Activated T-cell treated with anti-CD3 and anti-CD28 coated beads, Interleukin-2, amount 50 U/mL, for 24 hours (primary cell): Measurements from ENCODE around the gene SOBP.

Source experiments
- DNase-seq: peaks from one replicate; pipeline ENCODE4 v3.0.0-alpha.2; 2020
- H3K27ac Mint-ChIP-seq: 2 replicates; pipeline ENCODE4 v1.8.0; 2020; ENCODE audit warnings: mild to moderate bottlenecking, mixed read lengths
- H3K27me3 Mint-ChIP-seq: 2 replicates; pipeline ENCODE4 v1.8.0; 2020; ENCODE audit warnings: mixed read lengths
- H3K36me3 Mint-ChIP-seq: 2 replicates; pipeline ENCODE4 v1.8.0; 2020; ENCODE audit warnings: low read depth, mixed read lengths
- H3K4me1 Mint-ChIP-seq: 2 replicates; pipeline ENCODE4 v1.8.0; 2020; ENCODE audit warnings: low read depth, mixed read lengths
- H3K4me3 Mint-ChIP-seq: 2 replicates; pipeline ENCODE4 v1.8.0; 2020; ENCODE audit warnings: mild to moderate bottlenecking, moderate library complexity, mixed read lengths
- H3K9me3 Mint-ChIP-seq: 2 replicates; pipeline ENCODE4 v1.8.0; 2020; ENCODE audit warnings: mixed read lengths

Gene SOBP

DNA sequence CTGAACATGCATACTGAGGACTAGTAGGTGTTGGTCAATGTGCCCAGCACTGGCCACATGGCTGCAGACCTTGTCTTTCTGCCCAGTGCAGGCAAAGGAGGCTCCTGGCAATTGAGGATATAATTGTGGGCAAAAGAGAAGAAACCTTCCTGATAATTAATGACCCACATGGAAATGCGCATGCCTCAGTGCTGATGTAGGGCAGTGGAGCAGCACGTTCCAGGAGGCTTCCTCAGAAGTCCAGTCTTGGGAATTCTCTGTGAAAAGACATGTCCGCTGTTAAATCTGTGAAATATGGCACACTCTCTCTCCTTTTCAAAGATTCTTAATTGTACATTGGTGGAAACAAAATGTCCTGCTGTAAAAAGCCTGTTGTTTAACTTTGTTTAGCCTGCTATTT, 34.7 kb downstream of the SOBP start:
- no peak for DNase-seq
- Mint-ChIP-seq H3K36me3 (no peaks in the 10 kb centered on the region), H3K4me3 (no peak overlapping the region), H3K9me3 (no peaks in the 10 kb centered on the region), H3K4me1 (no peaks in the 10 kb centered on the region), H3K27me3 (no peaks in the 10 kb centered on the region), H3K27ac (no peak overlapping the region)

DNA sequence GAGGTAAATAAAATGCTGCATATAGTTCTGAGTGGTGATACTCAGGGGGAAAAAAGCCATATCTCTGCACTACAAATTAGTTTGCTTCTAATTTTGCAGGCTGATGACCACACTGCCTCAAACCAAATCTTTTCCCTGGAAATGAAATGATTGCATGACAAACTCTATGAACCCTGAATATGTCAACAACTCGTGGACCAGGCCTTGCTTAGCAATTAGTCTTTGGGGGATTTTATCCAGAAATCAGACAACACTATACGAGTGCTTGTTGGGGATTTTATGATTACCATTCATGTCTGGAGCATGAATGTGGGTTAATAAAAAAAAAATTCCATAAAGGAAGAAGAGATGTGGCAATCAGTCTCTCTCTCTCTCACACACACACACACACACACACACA, 42.0 kb downstream of the SOBP start:
- Mint-ChIP-seq H3K27me3 (no peaks in the 10 kb centered on the region), H3K4me1 (no peaks in the 10 kb centered on the region), H3K27ac (no peak overlapping the region), H3K9me3 (no peaks in the 10 kb centered on the region), H3K4me3 (no peak overlapping the region), H3K36me3 (no peaks in the 10 kb centered on the region)
- DNase-seq = no peak

DNA sequence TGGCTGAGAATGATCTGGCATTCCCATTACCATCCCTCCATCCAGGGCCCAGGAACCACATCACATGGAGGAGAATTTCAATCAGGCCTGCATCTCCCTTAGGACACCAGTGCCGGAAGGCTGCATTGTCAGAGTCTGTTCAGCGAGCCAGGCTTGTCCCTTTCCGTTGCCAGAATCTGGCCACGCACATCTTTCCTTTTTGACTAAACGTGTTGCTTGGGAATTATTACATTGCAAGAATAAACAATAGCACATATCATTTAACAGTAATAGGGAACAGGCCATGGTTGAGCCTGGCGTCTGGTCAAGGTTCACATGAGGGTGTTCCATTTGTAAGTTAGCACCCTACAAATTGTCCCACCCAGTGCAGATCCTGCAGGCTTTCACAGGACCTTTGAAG, 42.8 kb downstream of the SOBP start:
- no peaks in the 10 kb centered on the region for H3K4me1 Mint-ChIP-seq
- no peak for DNase-seq
- H3K4me3 Mint-ChIP-seq = no peak overlapping the region
- H3K27ac Mint-ChIP-seq = no peak overlapping the region
- no peaks in the 10 kb centered on the region for H3K27me3 Mint-ChIP-seq
- no peaks in the 10 kb centered on the region for H3K9me3 Mint-ChIP-seq
- H3K36me3 Mint-ChIP-seq = no peaks in the 10 kb centered on the region

DNA sequence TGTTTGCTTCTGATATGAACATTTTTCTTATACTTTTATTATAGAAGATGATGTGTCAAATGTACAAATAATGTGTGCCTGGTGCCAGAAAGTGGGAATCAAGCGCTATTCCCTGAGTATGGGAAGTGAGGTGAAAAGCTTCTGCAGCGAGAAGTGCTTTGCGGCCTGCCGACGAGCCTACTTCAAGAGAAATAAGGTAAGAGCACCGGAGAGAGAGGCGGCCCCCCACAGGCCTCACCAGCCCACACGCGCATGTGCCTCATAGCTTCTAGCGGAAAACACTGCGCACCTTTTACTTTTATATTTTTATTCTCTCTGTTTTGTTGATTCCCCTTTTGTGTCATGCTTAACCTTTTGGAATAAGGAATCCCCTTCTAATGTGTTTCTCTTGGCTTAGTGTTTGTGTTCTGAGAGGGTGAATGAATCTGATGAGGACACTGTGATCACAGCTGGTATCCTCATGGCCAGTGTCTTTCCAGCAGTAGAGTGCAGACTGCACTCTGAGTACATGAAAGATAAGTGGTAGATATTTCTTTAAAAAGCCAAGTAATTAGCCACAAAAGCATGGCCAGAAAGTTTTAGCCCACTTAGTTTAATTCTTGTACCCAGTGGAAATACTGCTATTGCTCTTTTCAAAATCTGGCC, 43.6 kb downstream of the SOBP start:
- no peak overlapping the region for H3K4me3 Mint-ChIP-seq
- no peaks in the 10 kb centered on the region for H3K9me3 Mint-ChIP-seq
- no peak for DNase-seq
- no peaks in the 10 kb centered on the region for H3K27me3 Mint-ChIP-seq
- no peaks in the 10 kb centered on the region for H3K4me1 Mint-ChIP-seq
- H3K27ac Mint-ChIP-seq = no peak overlapping the region
- H3K36me3 Mint-ChIP-seq = no peaks in the 10 kb centered on the region

DNA sequence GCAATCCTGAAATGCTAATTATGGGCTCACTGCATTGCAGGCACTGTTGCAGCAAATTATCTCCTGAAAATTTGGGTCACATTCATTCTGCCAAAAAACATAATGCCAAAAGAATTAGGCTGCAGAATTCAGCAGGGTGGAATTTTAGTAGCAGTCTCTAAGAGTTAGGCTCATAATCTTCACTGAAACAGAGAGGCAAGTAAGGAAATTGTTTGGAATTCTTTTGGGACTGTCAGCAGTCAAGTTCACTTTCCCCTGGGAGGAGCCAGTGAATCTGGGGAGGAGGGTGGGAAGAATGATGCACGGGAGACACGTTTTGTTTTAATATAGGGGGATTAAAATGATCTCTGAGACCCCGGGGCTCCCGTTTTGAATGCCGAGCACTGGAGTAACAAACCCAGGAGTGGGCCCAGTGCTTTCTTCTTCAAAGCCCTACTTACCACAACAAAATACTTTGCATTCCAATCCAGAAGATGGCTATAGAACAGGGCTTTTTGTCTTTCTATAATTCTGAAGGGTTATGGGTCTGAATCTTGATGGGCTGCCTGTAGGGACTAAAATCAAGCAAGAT, 44.7 kb downstream of the SOBP start:
- H3K9me3 Mint-ChIP-seq = no peaks in the 10 kb centered on the region
- no peaks in the 10 kb centered on the region for H3K4me1 Mint-ChIP-seq
- no peak for DNase-seq
- H3K36me3 Mint-ChIP-seq = no peaks in the 10 kb centered on the region
- H3K4me3 Mint-ChIP-seq = no peak overlapping the region
- no peak overlapping the region for H3K27ac Mint-ChIP-seq
- peaks cover 3% of the 10 kb centered on the region for H3K27me3 Mint-ChIP-seq

DNA sequence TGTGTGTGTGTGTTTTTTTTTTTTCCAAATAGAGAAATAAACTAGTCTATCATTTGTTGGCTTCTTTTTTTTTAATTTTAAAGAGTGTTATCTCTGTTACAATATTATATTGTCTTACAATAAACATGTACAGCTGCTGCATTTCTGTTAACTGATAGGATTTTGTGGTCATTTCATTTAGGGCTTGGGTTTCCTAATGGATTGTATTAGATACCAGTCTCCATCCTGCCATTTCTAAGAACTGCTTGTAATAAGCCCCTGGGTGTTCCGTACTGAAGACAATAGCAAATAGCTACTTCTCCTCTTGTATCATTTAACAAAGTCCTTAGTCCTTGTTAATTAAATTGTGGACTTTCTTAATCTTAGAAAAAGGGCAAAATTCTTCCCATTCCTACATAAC, 45.7 kb downstream of the SOBP start:
- no peak for DNase-seq
- H3K4me3 Mint-ChIP-seq = no peak overlapping the region
- no peaks in the 10 kb centered on the region for H3K9me3 Mint-ChIP-seq
- H3K4me1 Mint-ChIP-seq = no peaks in the 10 kb centered on the region
- H3K27me3 Mint-ChIP-seq = peaks cover 3% of the 10 kb centered on the region
- H3K36me3 Mint-ChIP-seq = no peaks in the 10 kb centered on the region
- H3K27ac Mint-ChIP-seq = no peak overlapping the region

DNA sequence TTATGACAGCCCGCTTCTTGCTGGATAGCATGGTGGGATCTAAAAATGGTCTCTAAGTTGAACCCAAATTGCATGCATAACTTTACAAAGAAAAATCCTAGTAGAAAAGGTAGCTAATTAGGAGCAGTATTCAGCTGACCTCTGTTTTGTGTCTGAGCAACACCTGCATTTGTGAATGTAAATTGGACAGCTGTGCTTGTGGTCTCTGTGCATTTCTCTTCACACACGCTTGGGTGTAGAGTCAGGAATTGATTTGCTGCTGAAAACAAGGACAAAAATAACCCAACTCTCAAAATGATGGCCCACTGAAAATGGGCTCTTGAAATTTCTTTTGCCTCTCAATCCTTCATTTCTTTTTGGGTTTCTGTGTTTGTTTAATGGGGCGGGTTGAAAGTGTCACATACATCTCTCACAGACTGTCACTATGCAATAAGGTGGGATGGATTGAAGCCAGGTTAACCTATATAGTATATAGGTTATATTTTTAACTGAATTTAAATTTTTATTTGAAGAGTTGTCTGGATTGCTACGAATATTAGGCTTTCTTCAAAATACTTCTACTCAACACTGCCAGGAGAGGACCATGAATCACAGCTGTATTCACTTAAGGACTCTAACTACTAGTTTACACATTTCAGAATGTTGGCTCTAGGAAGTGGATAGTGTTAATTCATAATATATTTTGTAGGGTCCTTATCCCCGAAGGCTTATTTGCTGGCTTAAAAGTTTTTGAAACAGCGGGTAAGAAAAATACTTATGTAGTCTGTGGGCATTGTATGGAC, 46.5 kb downstream of the SOBP start:
- no peak for DNase-seq
- Mint-ChIP-seq H3K4me1 (no peaks in the 10 kb centered on the region), H3K4me3 (no peak overlapping the region), H3K9me3 (no peaks in the 10 kb centered on the region), H3K27me3 (peaks cover 3% of the 10 kb centered on the region), H3K36me3 (no peaks in the 10 kb centered on the region), H3K27ac (no peak overlapping the region)

DNA sequence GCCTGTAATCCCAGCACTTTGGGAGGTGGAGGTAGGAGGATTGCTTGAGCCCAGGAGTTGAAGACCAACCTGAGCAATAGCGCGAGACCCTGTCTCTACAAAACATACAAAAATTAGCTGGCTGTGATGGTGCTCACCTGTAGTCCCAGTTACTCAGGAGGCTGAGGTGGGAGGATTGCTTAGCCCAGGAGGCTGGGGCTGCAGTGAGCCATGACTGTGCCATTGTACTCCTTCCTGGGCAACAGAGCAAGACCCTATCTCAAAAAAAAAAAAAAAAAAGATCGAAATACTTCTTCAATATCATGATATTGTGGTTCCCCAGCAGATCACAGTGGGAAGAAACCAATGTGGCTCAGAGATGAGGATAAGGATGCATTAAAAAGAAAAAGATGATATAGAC, 47.6 kb downstream of the SOBP start:
- Mint-ChIP-seq H3K9me3 (no peaks in the 10 kb centered on the region), H3K36me3 (no peaks in the 10 kb centered on the region), H3K27ac (no peak overlapping the region), H3K4me1 (no peaks in the 10 kb centered on the region), H3K4me3 (no peak overlapping the region), H3K27me3 (peaks cover 3% of the 10 kb centered on the region)
- DNase-seq = no peak

DNA sequence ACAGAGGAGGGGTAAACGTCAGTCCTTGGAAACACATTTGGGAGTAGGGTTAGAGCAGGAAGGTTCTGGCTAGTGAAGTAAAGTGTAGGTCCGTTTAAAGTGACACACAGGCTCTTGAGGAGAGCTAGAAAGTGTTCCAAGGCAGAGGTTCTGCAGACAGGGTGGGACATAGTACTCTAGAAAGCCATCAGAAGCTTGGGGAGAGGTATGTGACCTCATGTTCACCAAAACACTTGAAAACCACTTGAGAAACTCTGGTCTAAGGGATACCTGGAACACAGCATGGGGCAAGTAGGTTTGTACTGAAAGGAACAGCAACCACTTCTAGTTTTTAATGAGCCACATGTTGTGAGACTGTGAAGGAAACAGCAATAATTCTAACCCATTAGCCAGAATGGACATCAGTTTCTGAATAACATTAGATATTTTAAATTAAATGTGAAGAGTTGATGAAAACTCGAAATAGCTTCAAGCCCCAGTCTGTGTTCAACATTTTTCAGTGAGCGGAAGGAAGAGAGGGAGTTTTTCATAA, 49.0 kb downstream of the SOBP start:
- Mint-ChIP-seq H3K4me3 (no peak overlapping the region), H3K27me3 (peaks cover 11% of the 10 kb centered on the region), H3K9me3 (no peaks in the 10 kb centered on the region), H3K36me3 (no peaks in the 10 kb centered on the region), H3K27ac (no peak overlapping the region), H3K4me1 (no peaks in the 10 kb centered on the region)
- DNase-seq = no peak

DNA sequence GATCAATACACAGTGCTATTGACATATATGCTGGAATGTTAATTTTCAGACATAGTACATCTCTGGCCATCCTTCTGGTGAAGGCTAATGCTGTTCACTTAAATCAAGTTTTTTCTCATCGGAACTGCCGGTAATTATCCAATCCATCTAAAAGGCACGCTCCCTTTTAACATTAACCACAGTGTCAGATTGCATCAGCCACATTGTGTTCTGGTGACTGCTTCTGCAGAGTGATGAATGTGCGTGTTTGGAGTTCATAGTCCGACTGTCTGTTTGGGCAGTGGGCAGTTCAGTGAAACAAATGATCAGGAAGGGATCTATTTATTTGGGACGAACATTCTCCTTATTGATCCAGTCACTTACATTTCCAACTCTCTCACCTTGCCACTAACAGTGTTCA, 49.5 kb downstream of the SOBP start:
- no peaks in the 10 kb centered on the region for H3K4me1 Mint-ChIP-seq
- no peaks in the 10 kb centered on the region for H3K9me3 Mint-ChIP-seq
- H3K36me3 Mint-ChIP-seq = no peaks in the 10 kb centered on the region
- H3K4me3 Mint-ChIP-seq = no peak overlapping the region
- DNase-seq = no peak
- H3K27ac Mint-ChIP-seq = no peak overlapping the region
- peaks cover 14% of the 10 kb centered on the region for H3K27me3 Mint-ChIP-seq

DNA sequence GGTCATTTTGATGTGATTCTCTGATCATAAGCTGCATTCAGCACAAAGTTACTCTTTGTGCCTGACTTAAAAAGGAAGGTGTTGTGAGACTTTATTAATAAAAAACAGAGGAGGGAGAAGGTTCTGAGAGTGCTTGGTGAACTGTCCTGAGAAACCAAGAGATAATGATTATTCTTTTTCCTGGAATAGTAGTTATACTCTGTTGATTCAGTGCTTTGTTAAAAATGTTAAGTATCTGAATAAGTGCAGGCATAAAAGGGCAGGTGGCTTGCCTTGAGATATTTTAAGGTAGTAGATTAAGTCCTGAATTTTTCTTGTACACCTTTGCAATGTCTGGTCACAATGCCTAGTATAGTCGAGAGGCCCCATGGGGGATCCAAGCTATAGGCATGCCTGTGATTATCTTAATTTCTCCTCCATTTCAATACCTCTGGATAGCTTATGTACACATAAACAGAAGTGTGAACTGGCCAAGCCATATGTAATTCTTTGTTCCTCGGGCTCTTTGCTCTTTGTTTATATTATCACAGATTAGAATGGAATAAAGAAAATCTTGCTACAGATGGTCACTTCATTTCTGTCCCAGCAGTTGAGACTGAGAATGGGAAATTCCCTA, 50.0 kb downstream of the SOBP start:
- no peak for DNase-seq
- Mint-ChIP-seq H3K9me3 (no peaks in the 10 kb centered on the region), H3K27me3 (peaks cover 14% of the 10 kb centered on the region), H3K27ac (no peak overlapping the region), H3K4me1 (no peaks in the 10 kb centered on the region), H3K36me3 (no peaks in the 10 kb centered on the region), H3K4me3 (no peak overlapping the region)

DNA sequence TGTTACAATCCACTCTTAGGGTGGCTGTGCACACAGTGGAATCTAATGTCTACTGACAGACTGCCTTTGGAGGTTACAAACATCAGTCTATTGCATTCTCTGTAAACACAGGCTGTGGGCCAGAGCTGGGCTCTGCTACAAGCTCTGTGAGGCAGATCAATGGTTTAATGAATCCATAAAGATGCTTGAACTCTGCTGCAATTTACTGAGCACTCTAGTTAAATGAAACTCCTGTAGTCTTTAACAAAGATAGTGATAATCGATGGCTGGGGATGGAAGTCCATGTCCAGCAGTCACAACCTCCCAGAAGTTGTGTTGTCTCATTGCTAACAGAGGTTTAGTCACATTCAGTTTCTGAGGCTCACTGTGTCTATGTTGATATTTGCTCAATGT, 50.5 kb downstream of the SOBP start:
- no peaks in the 10 kb centered on the region for H3K4me1 Mint-ChIP-seq
- H3K4me3 Mint-ChIP-seq = no peak overlapping the region
- no peaks in the 10 kb centered on the region for H3K9me3 Mint-ChIP-seq
- no peak for DNase-seq
- peaks cover 18% of the 10 kb centered on the region for H3K27me3 Mint-ChIP-seq
- H3K36me3 Mint-ChIP-seq = no peaks in the 10 kb centered on the region
- H3K27ac Mint-ChIP-seq = no peak overlapping the region

DNA sequence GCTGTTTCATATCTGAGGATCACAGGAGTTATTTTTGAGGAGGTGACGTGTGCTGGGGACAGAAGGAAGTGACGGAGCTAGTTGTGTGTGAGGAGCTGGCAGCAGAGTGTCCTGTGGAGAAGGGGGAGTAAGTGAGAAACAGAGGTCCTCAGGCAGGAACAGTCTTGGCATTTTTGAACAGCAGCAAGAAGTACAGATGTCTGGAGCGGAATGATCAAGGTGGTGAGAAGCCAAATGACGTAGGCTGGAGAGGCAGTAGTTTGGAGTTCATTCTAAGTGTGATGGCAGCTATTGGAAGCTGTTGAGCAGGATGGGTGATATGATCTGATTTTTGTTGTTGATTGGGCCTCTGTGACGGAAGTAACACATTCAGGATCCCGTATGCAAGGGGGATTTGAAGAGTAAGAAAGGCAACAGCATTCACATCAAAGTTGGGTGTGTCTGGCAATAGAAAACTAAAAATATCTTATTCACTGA, 52.3 kb downstream of the SOBP start:
- no peak overlapping the region for H3K4me3 Mint-ChIP-seq
- H3K27me3 Mint-ChIP-seq = peaks cover 18% of the 10 kb centered on the region
- no peaks in the 10 kb centered on the region for H3K36me3 Mint-ChIP-seq
- H3K27ac Mint-ChIP-seq = no peak overlapping the region
- no peaks in the 10 kb centered on the region for H3K9me3 Mint-ChIP-seq
- no peaks in the 10 kb centered on the region for H3K4me1 Mint-ChIP-seq
- DNase-seq = no peak

DNA sequence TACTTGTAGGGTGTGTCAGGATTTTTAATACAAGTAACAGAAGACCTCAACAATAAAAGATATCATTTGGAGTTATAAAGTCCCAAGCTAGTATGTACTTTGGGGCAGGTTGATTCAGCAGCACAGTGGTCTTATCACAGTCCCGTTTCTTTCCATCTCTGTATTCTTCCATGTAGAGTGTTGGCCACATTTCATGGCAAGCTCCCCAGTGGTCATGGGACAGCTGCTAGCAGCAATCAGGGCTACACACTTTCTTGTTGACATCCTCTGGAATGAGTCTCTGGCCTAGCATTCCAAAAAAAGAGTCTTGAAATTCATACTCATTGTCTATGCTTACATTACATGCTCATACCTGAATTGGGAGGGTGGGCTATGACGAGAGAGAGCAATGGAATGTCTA, 53.2 kb downstream of the SOBP start:
- no peaks in the 10 kb centered on the region for H3K4me1 Mint-ChIP-seq
- no peak overlapping the region for H3K27ac Mint-ChIP-seq
- H3K9me3 Mint-ChIP-seq = no peaks in the 10 kb centered on the region
- no peak for DNase-seq
- H3K36me3 Mint-ChIP-seq = no peaks in the 10 kb centered on the region
- H3K27me3 Mint-ChIP-seq = peaks cover 18% of the 10 kb centered on the region
- no peak overlapping the region for H3K4me3 Mint-ChIP-seq

DNA sequence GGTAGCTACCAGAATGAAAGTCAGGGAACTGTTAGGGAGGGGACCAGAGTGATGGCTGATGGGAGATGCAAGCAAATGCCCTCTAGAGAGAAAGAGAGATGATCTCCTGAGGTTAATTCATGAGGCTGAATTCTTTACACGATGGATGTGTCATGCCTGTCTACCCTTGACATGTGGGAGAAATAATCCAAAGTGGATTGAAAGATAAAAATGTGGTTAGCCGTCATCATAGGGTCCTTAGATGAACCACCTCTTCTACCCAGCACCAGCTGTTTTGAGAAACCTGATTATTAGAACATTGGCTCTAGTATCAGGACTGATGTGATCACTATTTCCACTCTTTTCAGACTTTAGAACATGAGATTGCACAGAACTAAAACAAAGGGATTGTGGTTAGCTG, 53.6 kb downstream of the SOBP start:
- Mint-ChIP-seq H3K9me3 (no peaks in the 10 kb centered on the region), H3K27ac (no peak overlapping the region), H3K36me3 (no peaks in the 10 kb centered on the region), H3K4me1 (no peaks in the 10 kb centered on the region), H3K27me3 (peaks cover 18% of the 10 kb centered on the region), H3K4me3 (no peak overlapping the region)
- no peak for DNase-seq
